IPS DF 4.7 (cell line): ENCODE results near the gene FAM168A.

Experiments
- DNase-seq: peaks from one replicate; pipeline ENCODE4 v3.0.0-alpha.2; 2013; ENCODE audit warnings: low spot score; ENCODE audit errors: extremely low read depth

The FAM168A gene, protein sequence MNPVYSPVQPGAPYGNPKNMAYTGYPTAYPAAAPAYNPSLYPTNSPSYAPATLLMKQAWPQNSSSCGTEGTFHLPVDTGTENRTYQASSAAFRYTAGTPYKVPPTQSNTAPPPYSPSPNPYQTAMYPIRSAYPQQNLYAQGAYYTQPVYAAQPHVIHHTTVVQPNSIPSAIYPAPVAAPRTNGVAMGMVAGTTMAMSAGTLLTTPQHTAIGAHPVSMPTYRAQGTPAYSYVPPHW

DNA sequence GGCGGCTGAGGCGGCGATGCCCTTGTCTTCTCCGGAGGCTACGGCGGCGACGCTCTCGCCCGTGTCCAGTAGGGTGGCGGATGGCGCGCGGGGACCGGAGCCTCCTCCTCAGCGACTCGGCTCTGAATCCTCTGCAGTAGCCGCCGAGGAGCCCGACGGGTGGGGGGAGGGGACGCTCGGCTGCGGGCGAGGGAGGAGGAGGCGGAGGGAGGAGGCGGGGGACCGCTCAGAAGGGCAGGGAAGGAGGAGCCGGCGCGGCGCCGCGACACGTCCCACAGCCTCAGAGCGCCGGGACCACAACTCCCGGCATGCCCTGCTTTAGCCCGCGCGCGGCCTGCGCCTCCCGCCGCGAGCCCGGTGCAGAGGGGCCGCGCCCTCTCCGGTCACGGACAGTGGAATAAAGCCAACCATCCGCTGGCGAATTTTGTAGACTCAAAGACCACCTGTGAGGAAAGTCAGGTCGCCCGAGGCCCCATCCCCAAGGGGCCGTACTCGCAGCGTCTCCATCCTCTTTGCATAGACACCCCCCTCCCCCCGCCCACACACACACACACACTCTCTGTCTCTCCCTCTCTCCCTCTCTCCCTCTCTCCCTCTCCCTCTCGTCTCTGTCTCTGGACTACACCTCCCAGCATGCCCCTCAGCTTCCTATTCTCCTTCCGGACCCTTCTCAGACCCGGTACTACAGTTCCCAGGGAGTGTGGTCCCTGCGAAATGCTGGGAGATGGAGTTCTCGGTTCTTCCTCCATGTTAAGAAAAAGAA lies at the start of gene FAM168A:
Gene FAM168A, minus strand, starts transcription at position 157 of the 763 bp plus-strand sequence. CDS start 129,638 bp downstream, outside the sequence.
- DNase-seq, result peak; percentile 99

DNA sequence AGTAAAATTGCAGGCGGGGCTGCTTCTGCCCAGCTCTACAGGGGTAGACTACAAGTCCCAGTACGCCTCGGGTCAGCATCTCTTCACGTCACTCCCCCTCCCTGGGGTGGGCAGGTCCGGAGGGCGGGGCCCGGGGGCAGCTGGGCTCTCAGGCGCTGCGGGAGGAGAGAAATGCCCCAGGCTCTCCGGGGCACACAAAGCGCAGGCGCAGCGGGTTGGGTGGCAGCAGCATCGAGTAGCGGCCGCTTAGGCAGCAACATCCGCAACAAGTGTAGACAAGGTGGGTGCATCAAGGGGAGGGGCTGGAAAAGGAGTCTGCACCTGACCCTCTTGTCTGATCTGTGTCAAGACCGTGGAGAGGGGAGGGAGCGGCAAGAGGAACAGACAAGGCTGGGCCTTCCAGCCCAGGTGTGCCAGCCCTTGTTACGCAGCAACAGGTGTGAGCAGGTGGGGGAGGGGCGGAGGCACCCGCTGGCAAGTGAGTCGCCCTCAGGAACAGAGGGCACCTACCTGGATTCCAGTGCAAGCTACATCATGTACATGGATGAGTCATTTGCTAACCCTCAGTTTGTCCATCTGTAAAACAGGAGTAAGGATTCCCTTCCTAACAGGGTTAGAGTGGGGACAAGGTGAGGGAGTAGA lies 49.7 kb upstream of the FAM168A start:
- DNase-seq, result peak; percentile 68

DNA sequence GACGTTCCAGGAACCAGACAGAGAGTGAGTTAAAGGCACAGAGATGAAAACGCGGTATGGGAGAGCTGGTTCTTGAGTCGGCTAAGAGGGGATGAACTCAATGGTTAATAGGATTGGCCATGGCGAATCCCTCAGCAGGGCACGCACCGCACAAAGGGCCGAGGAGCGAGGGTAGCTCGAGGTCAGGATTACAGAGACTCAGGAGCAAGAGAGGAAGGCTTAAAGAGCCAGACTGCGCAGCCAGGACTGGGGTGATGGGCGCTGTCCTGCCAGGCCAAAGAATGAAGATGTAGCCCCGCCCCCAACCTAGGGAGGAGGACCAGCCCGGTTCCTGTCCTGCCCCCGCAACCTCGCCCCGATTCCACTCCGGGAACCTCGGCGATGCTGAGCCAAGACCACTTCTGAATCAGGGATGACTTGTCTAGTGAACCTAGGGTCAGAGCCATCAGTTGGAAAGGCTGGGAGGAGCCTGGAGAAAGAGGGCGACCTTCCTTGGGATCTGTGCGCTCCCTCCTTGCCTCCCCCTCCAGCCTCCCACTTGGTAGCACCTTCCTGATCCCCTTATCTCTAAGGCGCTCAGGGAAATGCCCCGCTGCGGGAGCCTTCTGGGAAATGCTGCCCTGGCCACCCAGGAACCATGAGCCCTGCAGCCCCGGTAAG lies 48.2 kb upstream of the FAM168A start, which contains the start of gene PLEKHB1:
Gene PLEKHB1, plus strand, starts transcription at position 610 of the 660 bp plus-strand sequence. Its CDS starts 28 bp downstream, at position 638.
- peak; percentile 28 for DNase-seq

DNA sequence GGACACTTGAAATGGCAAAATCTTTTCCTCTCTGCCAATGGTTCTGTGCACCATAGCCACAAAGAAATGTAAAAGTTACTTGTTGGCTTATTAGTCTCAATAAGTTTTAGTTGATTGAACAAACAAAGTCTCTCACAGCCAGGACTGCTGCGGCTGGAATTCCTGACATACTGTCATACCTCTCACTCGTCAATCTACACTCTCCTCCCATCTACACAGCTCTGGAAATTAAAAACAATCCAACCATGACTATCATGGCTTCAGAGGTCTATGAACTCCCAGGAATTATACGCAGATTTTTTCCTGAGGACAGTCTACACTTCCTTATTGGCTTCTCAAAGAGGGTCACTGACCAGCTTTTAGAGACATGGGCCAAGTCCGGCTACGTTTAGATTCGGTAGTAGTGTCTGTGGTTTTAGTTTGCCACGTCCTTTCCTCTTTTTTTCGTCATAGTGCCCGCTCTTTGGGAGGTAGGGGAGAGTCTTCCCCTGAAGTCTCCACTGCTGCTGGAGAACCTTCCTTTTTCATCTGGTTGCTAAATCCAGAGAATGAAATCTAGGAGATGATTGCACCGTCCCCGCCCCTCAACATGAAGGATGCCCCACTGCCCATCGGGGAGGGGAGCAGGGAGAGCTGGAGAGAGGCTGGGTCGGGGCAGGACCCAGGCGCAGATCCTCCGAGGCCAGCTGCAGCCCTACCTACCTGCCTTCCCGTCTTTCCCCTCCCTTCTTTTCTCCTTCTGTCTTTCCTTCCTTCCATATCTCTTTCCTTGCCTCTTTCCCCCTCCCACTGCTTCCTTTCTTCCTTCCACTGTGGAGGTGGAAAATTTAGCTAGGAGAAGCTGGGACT lies 47.4 kb upstream of the FAM168A start:
- no peak for DNase-seq

DNA sequence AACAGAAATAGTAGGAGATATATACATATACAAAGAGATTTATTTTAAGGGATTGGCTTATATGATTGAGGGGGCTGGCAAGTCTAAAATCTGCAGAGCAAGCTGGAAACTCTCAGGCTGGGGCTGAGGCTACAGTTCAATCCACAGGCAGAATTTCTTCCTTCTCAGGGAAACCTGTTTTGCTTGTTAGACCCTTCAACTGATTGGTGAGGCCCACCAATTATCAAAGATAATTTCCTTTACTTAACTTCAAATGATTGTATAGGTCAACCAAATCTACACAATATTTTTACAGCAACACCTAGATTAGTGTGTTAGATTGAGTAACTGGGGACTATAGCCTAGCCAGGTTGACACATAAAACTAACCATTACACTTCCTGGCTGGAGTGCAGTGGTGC lies 43.8 kb upstream of the FAM168A start:
- DNase-seq, result no peak

DNA sequence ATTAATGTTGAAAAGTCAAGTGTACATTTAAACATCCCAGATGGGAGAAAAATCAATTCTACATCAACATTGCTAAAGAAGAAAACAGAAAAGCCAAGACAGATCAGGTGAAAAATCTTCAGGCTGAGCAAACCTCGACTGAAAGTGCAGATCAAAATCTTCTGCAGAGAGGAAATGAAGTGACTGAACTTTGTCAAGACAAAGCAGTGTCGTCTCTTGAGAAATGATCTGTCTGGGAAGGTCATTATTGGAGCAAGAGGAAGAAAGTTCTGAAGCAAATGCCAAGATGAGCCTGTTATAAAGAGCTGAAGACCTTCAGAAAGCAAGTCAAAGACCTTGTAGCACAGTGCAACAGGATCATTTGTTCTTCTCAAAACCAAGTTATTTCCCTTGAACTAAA lies 42.7 kb upstream of the FAM168A start:
- DNase-seq, result no peak

DNA sequence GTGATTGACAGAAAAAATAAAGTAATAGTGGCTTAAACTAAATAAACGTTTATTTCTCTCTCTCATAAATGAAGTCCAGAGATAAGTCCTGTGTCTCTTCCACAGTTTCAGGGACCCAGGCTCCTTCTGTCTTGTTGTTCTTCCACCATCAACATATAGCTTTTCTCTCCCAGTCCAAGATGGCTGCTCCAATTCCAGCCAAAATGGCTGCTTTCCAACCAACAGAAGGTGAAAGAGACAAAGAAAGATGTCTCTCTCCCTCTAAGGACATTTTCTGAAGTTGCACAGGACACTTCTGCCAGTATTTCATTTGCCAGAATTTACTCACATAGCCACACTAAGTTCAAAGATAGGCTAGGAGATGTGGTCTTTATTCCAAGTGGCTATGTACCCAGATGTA lies 39.1 kb upstream of the FAM168A start:
- DNase-seq, result no peak

DNA sequence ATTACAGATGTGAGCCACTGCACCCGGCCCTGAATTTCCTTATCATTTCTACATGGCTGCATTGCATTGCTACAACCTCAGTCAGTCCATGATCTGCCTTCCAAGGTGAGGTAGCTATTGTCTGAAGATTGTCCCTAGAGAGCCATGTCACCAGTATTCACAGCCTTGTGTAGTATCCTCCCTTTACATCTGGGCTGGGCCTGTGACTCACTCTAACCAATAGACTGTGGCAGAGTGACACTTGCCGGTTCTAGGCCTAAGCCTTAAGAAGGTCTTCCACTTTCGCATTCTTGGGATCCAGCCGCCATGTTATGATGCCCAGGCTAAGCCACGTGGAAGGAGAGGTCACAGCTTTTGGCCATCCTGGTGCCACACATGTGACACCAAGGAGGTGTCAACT lies 38.3 kb upstream of the FAM168A start:
- DNase-seq, result no peak

DNA sequence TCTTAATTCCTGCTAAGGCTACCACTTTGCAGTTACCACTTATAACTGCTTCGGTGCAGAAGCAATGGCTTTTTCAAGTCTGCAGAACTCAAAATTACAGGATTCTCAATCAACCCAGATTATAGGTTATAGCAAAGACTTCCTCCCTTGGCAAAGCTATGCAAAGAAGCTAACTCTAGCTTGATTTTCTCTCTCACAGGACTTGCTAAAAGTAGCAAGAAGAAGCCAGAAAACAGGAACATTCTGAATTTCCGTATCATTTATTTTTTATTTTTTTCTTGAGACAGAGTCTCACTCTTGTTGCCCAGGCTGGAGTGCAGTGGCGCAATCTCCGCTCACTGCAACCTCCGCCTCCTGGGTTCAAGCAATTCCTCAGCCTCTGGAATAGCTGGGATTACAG lies 37.8 kb upstream of the FAM168A start:
- no peak for DNase-seq

DNA sequence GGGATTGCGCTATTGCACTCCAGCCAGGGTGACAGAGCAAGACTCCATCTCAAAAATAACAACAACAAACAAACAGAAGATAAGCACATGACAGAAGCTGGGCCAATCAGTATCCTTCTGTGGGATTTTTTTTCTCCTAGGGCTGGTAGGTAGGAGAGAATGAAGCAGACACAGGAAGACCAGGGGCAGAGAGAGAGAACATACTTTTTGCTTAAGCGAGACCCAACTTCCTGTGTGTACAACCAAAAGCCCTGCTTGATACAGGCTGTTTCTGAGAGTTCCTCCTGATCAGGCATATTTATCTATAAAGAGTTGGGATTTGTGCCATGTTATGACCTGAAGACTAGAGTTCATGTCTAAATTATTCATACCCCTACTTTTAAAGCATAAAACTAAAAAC lies 36.1 kb upstream of the FAM168A start:
- no peak for DNase-seq

DNA sequence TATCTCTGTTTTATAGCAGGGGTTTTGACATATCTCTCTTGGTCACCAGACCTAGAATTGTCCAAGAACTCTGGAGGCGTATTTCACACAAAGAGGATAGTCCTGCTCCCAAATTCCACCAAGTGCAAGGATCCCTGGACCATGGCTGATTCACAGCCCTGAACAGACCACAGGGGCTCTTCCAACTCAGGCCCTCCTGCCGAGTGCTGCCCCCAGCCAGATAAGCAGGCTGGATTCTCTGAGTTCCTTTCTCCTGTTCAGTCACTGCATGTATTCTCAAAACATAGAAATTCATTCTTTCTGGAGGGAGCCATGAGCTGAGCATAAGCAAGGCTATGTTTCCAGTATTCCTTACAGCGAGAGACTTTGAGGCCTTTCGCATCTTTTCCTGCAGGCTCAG lies 35.1 kb upstream of the FAM168A start:
- DNase-seq, result no peak

DNA sequence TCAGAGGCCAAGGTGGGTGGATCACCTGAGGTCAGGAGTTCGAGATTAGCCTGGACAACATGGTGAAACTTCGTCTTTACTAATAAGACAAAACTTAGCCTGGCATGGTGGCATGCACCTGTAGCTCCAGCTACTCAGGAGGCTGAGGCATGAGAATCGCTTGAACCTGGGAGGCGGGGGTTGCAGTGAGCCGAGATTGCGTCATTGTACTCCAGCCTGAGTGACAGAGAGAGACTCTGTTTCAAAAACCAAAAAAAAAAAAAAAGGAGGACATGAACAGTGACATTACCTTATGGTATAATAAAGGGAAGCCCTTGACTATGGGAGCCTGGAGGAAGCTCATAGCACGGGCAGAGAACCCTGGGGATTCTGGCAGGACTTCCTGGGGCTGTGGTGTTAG lies 32.0 kb upstream of the FAM168A start:
- no peak for DNase-seq

DNA sequence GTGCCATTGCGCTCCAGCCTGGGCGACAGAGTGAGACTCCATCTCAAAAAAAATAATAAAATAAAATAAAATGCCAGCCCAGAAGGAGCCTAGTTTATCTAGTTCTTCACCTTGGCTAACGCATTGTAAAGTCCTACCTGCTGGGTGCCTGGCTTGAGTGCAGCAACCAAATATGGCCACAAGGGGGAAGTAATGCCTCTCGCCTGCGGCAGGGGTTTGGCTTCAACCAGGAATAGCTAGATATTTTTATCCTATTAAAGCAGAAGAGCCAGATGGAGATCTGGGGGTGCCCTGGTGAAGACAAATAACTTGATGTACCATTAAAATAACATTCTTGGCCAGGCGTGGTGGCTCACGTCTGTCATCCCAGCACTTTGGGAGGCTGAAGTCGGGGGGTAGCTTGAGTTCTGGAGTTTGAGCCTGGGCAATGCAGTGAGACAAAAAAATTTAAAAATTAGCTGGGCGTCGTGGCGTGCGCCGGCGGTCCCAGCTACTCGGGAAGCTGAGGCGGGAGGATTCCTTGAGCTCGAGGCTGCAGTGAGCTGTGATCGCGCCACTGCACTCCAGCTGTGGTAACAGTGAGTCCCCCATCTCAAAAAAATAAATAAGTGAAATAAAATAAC lies 27.9 kb upstream of the FAM168A start:
- peak; percentile 46 for DNase-seq

DNA sequence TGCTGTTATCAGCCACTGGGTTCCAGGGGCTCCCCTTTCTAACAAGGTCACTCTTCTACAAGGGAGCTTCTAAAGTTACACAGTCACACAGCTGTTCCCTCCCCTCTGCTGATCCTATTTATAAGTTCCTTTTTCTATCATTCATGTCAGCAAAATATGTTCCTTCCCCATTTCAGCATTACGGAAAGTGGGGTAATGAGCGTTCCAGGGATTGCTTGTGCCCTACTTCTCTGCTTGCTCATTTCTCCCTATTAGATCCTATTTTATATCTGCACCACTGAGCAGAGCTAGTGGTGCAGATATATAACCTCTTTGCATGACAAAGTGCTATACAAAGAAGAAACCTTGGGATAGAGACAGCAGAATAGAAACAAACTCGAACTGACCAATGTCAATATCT lies 25.8 kb upstream of the FAM168A start:
- no peak for DNase-seq

DNA sequence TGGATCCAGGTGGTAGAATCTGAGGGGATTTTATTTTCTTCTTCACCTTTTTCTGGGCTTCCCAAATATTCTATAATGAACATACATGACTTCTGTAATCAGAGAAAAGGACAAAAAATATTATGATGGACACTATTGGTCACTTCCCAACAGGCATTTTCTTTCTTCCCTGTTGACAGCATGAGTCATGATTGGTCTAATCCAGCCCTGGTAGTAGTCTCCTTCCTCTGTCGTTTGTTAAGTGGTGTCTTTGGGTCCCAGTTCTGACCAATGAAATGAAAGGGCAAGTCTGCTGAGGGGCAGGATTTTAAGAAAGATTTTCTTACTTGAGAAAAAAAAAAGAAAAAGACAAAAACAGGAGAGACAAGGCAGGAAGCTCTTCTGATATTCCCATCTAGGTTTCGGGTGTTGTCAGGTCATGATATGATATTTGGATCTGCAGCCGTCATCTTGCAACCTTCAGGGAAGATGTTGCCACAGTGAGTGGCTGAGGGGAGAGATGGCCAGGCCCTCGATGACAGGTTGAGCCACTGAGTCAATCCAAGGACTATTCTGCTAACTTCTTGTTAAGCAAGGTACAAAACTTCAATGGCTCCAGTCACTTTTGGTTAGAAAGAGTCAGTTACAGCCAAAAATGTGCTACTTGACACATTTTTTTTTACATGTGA lies 25.1 kb upstream of the FAM168A start:
- DNase-seq, result no peak

DNA sequence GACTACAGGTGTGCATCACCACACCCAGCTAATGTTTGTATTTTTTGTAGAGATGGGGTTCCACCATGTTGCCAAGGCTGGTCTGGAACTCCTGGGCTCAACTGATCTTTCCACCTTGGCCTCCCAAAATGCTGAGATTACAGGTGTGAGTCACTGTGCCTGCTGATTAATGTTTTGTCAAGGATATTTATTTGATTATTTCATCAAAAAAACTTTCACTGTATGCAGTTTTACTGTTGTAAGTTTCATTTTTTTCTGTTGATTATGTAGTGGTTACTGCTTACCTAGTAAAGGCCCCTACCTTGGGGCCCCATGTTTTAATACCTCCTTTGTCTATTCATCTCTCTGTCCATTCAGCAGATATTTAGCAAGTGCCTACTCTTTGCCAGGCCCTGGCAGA lies 16.7 kb upstream of the FAM168A start:
- no peak for DNase-seq

DNA sequence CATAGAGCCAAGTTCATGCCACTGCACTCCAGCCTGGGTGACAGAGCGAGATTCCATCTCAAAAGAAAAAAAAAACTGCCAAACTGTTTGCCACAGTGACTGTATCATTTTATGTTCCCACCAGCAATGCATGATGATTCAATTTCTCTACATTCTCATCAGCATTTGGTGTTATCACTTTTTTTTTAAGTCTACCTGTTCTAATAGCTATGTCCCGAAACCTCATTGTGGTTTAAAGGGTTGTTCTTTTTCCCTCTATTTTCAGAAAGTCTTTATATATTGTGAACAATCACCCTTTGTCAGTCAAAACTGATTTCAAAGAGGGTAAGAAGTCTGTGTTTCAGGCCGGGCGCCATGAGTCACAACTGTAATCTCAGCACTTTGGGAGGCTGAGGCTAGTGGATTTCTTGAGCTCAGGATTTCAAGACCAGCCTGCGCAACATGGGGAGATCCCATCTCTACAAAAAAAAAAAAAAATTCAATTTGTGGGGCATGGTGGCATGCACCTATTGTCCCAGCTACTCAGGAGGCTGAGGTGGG lies 14.8 kb upstream of the FAM168A start:
- DNase-seq, result no peak

DNA sequence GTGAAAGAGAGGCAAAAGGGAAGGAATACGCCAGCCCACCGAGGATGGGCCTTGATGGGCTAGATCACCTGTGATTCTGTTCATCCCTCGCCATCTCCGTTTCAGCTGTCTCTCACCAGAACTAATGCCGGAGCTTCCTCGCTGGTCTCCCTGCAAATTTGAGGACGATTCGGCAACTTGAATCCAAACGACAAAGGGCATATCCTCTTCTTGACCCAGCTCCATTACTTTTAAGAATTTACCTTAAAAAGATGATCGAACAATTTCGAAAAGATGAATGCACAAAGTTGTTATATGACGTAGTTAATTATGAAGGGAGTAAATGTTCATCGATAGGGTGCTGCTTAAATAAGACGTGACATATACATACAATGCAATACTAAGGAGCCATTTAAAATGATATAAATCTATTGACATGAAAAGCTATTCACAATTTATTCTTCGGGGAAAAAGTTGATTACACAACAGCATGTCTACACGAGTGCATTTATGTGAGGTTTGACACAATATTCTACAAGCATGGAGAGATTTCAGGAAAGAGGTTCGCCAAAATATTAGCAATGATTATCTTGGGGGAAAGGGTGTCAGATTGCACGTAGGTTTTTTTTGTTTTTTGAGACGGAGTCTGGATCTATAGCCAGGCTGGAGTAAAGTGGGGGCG lies 937 bp upstream of the FAM168A start:
- DNase-seq, result no peak

DNA sequence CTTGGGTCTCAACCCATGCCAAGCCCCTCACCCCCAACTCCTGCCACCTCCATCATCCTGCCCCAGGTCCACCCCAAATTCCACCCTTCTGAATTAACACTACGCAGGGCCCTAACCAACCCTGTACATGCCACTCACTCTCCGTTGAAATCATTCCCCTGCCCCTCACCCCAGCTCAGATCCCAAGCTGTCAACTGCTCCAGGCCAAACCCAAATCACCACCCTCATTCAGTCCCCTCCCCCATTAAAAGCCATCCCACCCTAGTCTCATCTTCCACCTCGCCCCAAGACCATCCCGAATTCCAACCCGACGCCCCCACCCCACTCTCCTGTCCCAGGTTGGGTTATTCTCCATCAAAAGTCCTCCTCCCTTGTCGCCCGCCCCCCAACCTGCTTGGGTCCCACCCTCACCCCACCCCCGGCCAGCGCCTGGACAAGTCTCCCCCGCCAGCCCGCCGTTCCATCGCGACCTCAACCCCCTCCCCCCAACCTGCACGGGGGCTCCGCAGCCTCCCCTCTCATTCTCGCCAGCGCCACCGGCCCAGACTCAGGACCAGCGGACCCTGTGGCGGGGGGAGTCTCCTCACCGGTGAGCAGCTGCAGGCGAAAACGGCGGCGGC lies 466 bp downstream of the FAM168A start:
- no peak for DNase-seq
